ENCODE measurements around the gene SPEF2. TPM values are rescaled to one million over a fixed set of nuclear protein-coding genes. Genes with fewer than 3 reads are reported as not detected.

The SPEF2 gene
- total RNA-seq, 1 experiment from 2014 or later: 10.6 TPM

DNA sequence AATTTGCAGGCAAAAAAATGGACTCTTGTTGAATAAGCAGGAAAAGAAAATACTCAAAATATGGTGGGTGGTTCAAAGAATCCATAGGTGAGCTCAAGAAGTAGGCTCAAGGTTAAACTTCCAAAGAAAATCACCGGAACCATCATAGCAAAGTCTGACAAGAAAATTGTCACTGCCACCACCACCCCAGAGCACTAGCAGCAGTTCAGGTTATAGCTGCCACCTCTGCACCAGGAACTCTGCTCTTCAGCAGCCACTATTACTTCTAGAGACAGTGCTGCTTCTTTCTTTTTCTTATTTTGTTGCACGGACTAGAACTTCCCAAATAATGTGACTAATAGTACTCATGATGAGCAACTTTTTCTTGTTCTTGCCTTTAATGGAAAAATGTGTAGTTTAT, 70.3 kb downstream of the SPEF2 start:
- Histone ChIP-seq H3K4me1 (replicated peaks; ENCODE audit: insufficient read depth) (no peaks in the 10 kb centered on the region), H3K9me3 (ENCODE audit: insufficient read depth, low read depth) (no peaks in the 10 kb centered on the region), H3K27me3 (ENCODE audit: insufficient read depth, low read depth) (no peaks in the 10 kb centered on the region), H3K27ac (no peak overlapping the region), H3K4me3 (no peak overlapping the region), H3F3A (ENCODE audit: insufficient read depth, low read depth) (no peaks in the 10 kb centered on the region), H3K9me2 (ENCODE audit: insufficient read depth) (no peaks in the 10 kb centered on the region), H2AFZ (no peak overlapping the region), H3K79me2 (ENCODE audit: low read depth) (no peaks in the 10 kb centered on the region), H3K4me2 (no peak overlapping the region), H3K36me3 (ENCODE audit: low read depth) (no peaks in the 10 kb centered on the region), H4K20me1 (ENCODE audit: insufficient read depth) (no peaks in the 10 kb centered on the region)
- no peak for DNase-seq
- TF ChIP-seq, protein P1, sequence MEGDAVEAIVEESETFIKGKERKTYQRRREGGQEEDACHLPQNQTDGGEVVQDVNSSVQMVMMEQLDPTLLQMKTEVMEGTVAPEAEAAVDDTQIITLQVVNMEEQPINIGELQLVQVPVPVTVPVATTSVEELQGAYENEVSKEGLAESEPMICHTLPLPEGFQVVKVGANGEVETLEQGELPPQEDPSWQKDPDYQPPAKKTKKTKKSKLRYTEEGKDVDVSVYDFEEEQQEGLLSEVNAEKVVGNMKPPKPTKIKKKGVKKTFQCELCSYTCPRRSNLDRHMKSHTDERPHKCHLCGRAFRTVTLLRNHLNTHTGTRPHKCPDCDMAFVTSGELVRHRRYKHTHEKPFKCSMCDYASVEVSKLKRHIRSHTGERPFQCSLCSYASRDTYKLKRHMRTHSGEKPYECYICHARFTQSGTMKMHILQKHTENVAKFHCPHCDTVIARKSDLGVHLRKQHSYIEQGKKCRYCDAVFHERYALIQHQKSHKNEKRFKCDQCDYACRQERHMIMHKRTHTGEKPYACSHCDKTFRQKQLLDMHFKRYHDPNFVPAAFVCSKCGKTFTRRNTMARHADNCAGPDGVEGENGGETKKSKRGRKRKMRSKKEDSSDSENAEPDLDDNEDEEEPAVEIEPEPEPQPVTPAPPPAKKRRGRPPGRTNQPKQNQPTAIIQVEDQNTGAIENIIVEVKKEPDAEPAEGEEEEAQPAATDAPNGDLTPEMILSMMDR (conservative IDR thresholded peaks at IDR 0.05): no peak
- no peak for TF ChIP-seq EZH2 (IDR thresholded peaks at IDR 0.05; ENCODE audit: low read depth)
- intact Hi-C loops (cut with micrococcal nuclease; ENCODE audit: unreplicated experiment): no loop called here
- CTCF ChIA-PET: no interaction called here
- POLR2A ChIA-PET (ENCODE audit: unreplicated experiment): no interaction called here
- no TSS peak for BruUV-seq (replicated peaks)

DNA sequence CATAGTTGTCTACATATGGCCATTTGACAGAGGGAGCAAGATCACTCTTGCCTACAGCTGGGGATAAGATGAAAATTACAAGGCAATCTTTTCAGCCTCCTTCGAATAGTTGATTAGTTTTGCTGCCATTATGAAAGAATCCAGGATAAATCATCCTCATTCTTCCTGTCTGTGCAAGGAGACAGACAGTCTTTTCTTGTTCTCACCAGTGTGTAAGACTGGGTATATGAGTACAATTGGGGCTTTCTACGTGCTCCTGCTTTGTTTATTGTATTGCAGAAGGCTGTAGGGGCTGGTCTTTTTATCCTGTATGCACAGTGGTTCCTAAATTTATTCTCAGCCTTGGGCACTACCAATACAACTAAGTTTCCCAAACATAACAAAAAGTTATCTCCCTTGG, 76.8 kb downstream of the SPEF2 start:
- intact Hi-C loops (cut with micrococcal nuclease; ENCODE audit: unreplicated experiment): no loop called here
- Histone ChIP-seq H3K4me1 (replicated peaks; ENCODE audit: insufficient read depth) (no peaks in the 10 kb centered on the region), H3K27ac (no peak overlapping the region), H3K9me3 (ENCODE audit: insufficient read depth, low read depth) (no peaks in the 10 kb centered on the region), H3F3A (ENCODE audit: insufficient read depth, low read depth) (no peaks in the 10 kb centered on the region), H3K9me2 (ENCODE audit: insufficient read depth) (no peaks in the 10 kb centered on the region), H3K27me3 (ENCODE audit: insufficient read depth, low read depth) (no peaks in the 10 kb centered on the region), H4K20me1 (ENCODE audit: insufficient read depth) (no peaks in the 10 kb centered on the region), H3K4me2 (no peak overlapping the region), H3K79me2 (ENCODE audit: low read depth) (no peaks in the 10 kb centered on the region), H3K36me3 (ENCODE audit: low read depth) (no peaks in the 10 kb centered on the region), H2AFZ (no peak overlapping the region), H3K4me3 (no peak overlapping the region)
- POLR2A ChIA-PET (ENCODE audit: unreplicated experiment): no interaction called here
- BruUV-seq (replicated peaks): no TSS peak
- TF ChIP-seq, protein P1 (conservative IDR thresholded peaks at IDR 0.05): no peak
- no peak for TF ChIP-seq EZH2 (IDR thresholded peaks at IDR 0.05; ENCODE audit: low read depth)
- no peak for DNase-seq
- CTCF ChIA-PET: no interaction called here

DNA sequence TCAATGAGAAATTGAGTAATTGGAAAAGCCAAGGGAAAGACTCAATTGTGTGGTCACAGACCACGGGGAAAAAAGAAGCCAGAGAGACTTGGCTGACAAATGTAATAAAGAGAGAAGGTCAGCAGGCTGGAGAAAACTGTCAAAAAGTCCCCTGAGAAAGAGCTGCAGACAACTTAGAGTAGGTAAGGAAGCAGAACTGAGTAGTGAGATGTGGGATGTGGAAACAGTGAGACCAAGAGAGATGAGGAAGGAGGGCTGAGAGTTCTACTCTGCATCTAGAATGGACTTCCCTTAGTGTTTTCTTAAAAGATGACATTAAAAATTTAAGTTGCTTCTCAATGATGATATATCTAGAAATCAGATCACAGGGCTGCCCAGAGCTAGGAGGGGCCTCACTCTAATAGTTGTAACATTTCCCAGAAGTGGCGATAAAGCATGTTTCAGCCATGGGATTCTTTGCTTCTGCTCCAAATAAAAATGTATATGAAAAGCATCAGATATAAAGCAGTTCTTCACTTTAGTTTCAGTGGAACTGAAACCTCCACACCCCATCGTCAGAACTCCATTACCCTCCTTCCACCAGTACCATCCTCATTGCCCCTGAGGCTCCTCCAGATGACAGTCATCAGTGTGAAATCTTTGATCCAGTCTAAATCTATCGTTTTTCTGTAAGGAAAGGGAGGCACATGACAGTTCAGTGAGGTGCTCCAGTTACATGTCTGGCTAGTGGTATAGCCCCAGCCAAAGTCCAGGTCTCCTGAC, 80.6 kb downstream of the SPEF2 start:
- Histone ChIP-seq H2AFZ (no peak overlapping the region), H3K4me1 (replicated peaks; ENCODE audit: insufficient read depth) (no peaks in the 10 kb centered on the region), H3K27ac (no peak overlapping the region), H3K9me3 (ENCODE audit: insufficient read depth, low read depth) (no peaks in the 10 kb centered on the region), H4K20me1 (ENCODE audit: insufficient read depth) (no peaks in the 10 kb centered on the region), H3K27me3 (ENCODE audit: insufficient read depth, low read depth) (no peaks in the 10 kb centered on the region), H3F3A (ENCODE audit: insufficient read depth, low read depth) (no peaks in the 10 kb centered on the region), H3K4me2 (no peak overlapping the region), H3K36me3 (ENCODE audit: low read depth) (no peaks in the 10 kb centered on the region), H3K9me2 (ENCODE audit: insufficient read depth) (no peaks in the 10 kb centered on the region), H3K79me2 (ENCODE audit: low read depth) (no peaks in the 10 kb centered on the region), H3K4me3 (no peak overlapping the region)
- CTCF ChIA-PET: no interaction called here
- intact Hi-C loops (cut with micrococcal nuclease; ENCODE audit: unreplicated experiment): no loop called here
- POLR2A ChIA-PET (ENCODE audit: unreplicated experiment): no interaction called here
- TF ChIP-seq, protein P1 (conservative IDR thresholded peaks at IDR 0.05): no peak
- TF ChIP-seq EZH2 (IDR thresholded peaks at IDR 0.05; ENCODE audit: low read depth): no peak
- no TSS peak for BruUV-seq (replicated peaks)
- DNase-seq: no peak
